PC-9 (cell line): ENCODE data around the gene PEF1. TPM values are rescaled to one million over a fixed set of nuclear protein-coding genes. Genes with fewer than 3 reads are reported as not detected.

Experiments
- BruUV-seq: library from RNA; stranded (reverse); fragments of 400-500 nt; replicated peaks from 2 replicates; lab custom pipeline; 2021; lab: Mats Ljungman, UMichigan
- CTCF ChIA-PET: fragments of 300-600 bp; sonication (Branson Sonifier 250); formaldehyde crosslinking; loops from one replicate; lab custom pipeline; 2022; ENCODE audit warnings: antibody characterized with exemption; lab: Charles Lee
- POLR2A ChIA-PET: fragments of 300-600 bp; sonication (Branson Sonifier 250); formaldehyde crosslinking; loops from one replicate; lab custom pipeline; 2022; ENCODE audit warnings: antibody characterized with exemption; ENCODE audit not compliant: unreplicated experiment; lab: Charles Lee
- DNase-seq, 2 experiments: peaks; one replicate each; pipeline versions ENCODE4 v3.0.0 to v3.0.0-alpha.2; 2015 to 2022; ENCODE audit warnings: mixed read lengths in 1 of 2
- H2AFZ ChIP-seq: fragments of 200-600 bp; sonication (generic); 2 replicates; pipeline ENCODE4 v1.8.1; 2017; ENCODE audit warnings: antibody characterized with exemption
- H3F3A ChIP-seq: fragments of 200-600 bp; sonication (generic); 2 replicates; pipeline ENCODE4 v1.8.1; 2017; ENCODE audit warnings: antibody characterized with exemption, mild to moderate bottlenecking, low read depth; ENCODE audit not compliant: insufficient read depth
- H3K27ac ChIP-seq: fragments of 200-600 bp; sonication (generic); 2 replicates; pipeline ENCODE4 v1.6.1; 2016; ENCODE audit warnings: mixed run types
- H3K27me3 ChIP-seq: fragments of 200-600 bp; sonication (generic); 2 replicates; pipeline ENCODE4 v1.6.1; 2016; ENCODE audit warnings: low read depth, mixed run types; ENCODE audit not compliant: insufficient read depth
- H3K36me3 ChIP-seq: fragments of 200-600 bp; sonication (generic); 2 replicates; pipeline ENCODE4 v1.6.1; 2016; ENCODE audit warnings: low read depth, mixed run types
- H3K4me1 ChIP-seq: fragments of 200-600 bp; sonication (generic); replicated peaks from 2 replicates; pipeline ENCODE4 v1.6.1; 2016; ENCODE audit warnings: mixed run types; ENCODE audit not compliant: insufficient read depth
- H3K4me2 ChIP-seq: fragments of 200-600 bp; sonication (generic); 2 replicates; pipeline ENCODE4 v1.6.1; 2017; ENCODE audit warnings: mixed run types
- H3K4me3 ChIP-seq: fragments of 200-600 bp; sonication (generic); 2 replicates; pipeline ENCODE4 v1.6.1; 2016; ENCODE audit warnings: mixed run types
- H3K79me2 ChIP-seq: fragments of 200-600 bp; sonication (generic); 2 replicates; pipeline ENCODE4 v1.6.1; 2017; ENCODE audit warnings: low read depth, mixed run types
- H3K9me2 ChIP-seq: fragments of 200-600 bp; sonication (generic); 2 replicates; pipeline ENCODE4 v1.8.1; 2017; ENCODE audit warnings: mild to moderate bottlenecking; ENCODE audit not compliant: insufficient read depth
- H3K9me3 ChIP-seq: fragments of 200-600 bp; sonication (generic); 2 replicates; pipeline ENCODE4 v1.8.1; 2016; ENCODE audit warnings: low read depth; ENCODE audit not compliant: insufficient read depth
- H4K20me1 ChIP-seq: fragments of 200-600 bp; sonication (generic); 2 replicates; pipeline ENCODE4 v1.8.1; 2017; ENCODE audit not compliant: insufficient read depth
- CTCF ChIP-seq: fragments of 200-600 bp; sonication (generic); conservative IDR thresholded peaks from 2 replicates; pipeline ENCODE4 v1.6.1; 2017; ENCODE audit warnings: mixed run types, antibody characterized with exemption, mild to moderate bottlenecking, moderate library complexity
- EZH2 ChIP-seq: fragments of 200-600 bp; sonication (generic); IDR thresholded peaks from 2 replicates; pipeline ENCODE4 v1.8.0; 2017; ENCODE audit warnings: antibody characterized with exemption, low read depth
- intact Hi-C: fragments of 100-400 bp; cut with micrococcal nuclease; formaldehyde crosslinking; loops from one replicate; pipeline ENCODE4 v1.10.0; 2022; ENCODE audit not compliant: unreplicated experiment
- total RNA-seq: library from RNA; stranded (reverse); gene quantifications from 2 replicates; pipeline ENCODE4 v1.2.3, GENCODE V29; 2021

PEF1 gene
- total RNA-seq, 1 experiment from 2014 or later = 40.3 TPM

DNA sequence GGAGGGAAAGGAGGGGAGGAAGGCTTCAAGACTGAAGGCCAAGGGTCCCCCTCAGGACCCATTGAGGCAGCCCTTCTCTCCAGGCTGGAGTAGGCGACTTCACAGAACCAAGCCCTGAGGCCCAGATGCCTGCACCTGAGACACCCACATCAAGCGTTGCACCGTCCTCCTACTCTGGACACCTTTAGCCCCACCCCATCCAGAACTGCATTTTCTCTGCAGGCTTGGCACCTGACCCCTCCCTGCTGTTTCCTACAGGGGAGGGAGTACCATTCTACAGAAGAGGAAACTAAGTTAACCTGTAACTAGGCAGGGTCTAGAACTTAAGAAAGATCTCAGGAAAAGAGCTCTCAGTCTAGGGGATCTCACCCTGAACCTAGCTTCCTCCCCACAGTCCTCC is 12.0 kb downstream of the PEF1 start:
- TF ChIP-seq EZH2 (no peak), CTCF (no peak)
- DNase-seq = no peak
- Histone ChIP-seq H3K4me2 (no peak overlapping the region), H3K9me3 (no peaks in the 10 kb centered on the region), H2AFZ (no peak overlapping the region), H3K36me3 (peaks cover 64% of the 10 kb centered on the region), H3K9me2 (no peaks in the 10 kb centered on the region), H3K4me3 (no peak overlapping the region), H3K27me3 (no peaks in the 10 kb centered on the region), H3F3A (no peaks in the 10 kb centered on the region; the same call in 1 of the 2 replicates), H3K79me2 (peaks cover 24% of the 10 kb centered on the region), H4K20me1 (peaks cover 32% of the 10 kb centered on the region; the same call in 1 of the 2 replicates), H3K27ac (no peak overlapping the region), H3K4me1 (no peaks in the 10 kb centered on the region)
- BruUV-seq = no TSS peak
- CTCF ChIA-PET = no interaction called here
- intact Hi-C loops = no loop called here
- POLR2A ChIA-PET = no interaction called here

DNA sequence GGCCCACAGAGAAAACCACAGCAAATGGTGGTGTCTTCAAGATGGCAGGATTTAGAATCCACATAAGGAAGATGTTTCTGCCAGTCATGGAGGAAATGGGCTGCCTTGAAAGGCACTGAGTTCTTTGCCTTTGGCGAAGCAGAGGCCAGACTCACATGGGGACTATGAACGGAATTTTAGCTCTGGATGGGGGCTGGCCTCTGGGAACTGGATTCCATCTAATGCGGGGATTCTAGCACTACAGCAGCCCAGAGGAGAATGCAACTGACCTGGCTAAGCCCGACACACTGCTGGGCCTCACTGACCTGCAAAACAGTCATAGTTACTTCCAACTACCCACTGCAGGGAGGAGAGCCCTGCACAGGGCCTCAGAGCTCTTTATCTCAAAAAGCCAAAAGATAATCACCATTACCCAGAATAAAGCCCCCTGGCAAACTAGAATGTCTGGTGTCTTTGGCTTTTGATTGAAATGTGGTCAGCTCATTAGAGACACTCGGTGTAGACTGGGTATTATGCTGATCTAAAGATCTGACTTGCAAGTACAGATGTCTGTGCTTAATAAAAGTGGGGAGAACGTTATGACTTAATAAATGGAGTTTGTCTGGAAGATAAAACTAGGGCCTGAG is 15.6 kb downstream of the PEF1 start:
- Histone ChIP-seq H3K36me3 (peaks cover 48% of the 10 kb centered on the region), H4K20me1 (peaks cover 3% of the 10 kb centered on the region; the same call in 1 of the 2 replicates), H2AFZ (no peak overlapping the region), H3K79me2 (no peaks in the 10 kb centered on the region), H3K9me3 (no peaks in the 10 kb centered on the region), H3K27ac (no peak overlapping the region), H3K4me3 (no peak overlapping the region), H3K4me1 (no peaks in the 10 kb centered on the region), H3K4me2 (no peak overlapping the region), H3K27me3 (no peaks in the 10 kb centered on the region), H3K9me2 (no peaks in the 10 kb centered on the region), H3F3A (peaks cover 6% of the 10 kb centered on the region; the same call in 1 of the 2 replicates)
- ChIA-PET CTCF (interaction anchor here (0.6 kb wide), 1 partner anchor 66 kb away, joined by 3 read pairs; no protein-coding TSS in a partner anchor), POLR2A (no interaction called here)
- BruUV-seq = no TSS peak
- TF ChIP-seq CTCF (no peak), EZH2 (no peak)
- intact Hi-C loops = no loop called here
- DNase-seq = no peak

DNA sequence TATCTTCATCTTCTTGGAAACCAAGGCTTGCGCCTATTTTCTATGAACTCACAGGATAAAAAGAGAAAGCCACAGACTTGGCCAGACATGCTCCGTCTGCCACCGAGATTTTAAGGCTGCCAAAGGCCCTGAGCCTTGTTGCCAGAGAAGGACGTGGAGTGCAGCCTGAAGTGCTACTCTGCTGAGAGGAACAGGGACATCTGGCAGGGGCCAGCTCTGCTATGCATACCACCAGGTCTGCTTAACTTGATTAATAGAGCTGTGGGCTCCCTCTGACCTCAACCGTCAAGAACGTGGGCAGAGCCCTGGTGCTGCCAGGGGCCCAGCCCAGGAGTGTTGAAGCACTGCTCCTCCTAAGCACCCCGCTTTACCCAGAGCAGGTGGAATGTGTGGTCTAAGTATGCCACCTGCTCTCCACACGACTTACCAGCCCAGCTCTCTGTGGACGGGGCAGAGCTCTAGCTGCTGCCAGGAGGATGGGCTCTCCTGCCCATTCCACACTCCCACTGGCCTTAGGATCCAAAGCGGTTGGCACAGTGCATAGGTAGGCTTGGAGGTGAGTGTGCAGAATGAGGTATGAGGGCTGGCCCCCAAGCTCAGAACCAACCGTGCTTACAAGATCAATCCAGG is 16.6 kb downstream of the PEF1 start:
- Histone ChIP-seq H3K9me2 (no peaks in the 10 kb centered on the region), H3K27ac (no peak overlapping the region), H3K4me1 (no peaks in the 10 kb centered on the region), H4K20me1 (no peaks in the 10 kb centered on the region; the same call in 1 of the 2 replicates), H2AFZ (no peak overlapping the region), H3K27me3 (no peaks in the 10 kb centered on the region), H3F3A (peaks cover 6% of the 10 kb centered on the region; the same call in 1 of the 2 replicates), H3K4me3 (no peak overlapping the region), H3K4me2 (no peak overlapping the region), H3K36me3 (peaks cover 41% of the 10 kb centered on the region), H3K79me2 (no peaks in the 10 kb centered on the region), H3K9me3 (no peaks in the 10 kb centered on the region)
- ChIA-PET POLR2A (no interaction called here), CTCF (no interaction called here)
- DNase-seq = no peak
- no peak for TF ChIP-seq CTCF
- no peak for TF ChIP-seq EZH2
- BruUV-seq = no TSS peak
- intact Hi-C loops = no loop called here
